Measurements from ENCODE around the gene C2orf15. TPM values are rescaled to one million over a fixed set of nuclear protein-coding genes. Genes with fewer than 3 reads are reported as not detected.

Gene C2orf15
- total RNA-seq, 2 experiments from 2014 or later = 0.25 to 1.3 TPM

DNA sequence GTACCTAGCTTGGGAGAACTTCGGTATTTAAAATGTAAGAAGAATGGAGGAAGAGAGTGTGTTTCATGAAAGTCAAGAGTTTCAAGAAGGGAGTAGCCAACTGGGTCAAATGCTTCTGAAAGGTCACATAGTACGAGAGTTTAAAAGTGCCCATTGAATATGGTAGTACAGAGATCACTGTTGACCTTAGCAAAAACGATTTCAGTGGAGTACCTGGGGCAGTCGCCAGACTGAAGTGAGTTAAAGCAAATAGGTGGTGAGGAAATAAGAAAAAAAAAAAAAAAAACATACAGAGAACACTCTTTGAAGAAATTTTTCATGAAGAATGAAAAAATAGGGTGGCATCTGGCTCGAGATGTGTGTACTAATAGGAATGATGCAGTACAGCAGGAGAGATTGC, 24.7 kb downstream of the C2orf15 start:
- no peaks in the 10 kb centered on the region for H3K9me2 ChIP-seq (ENCODE audit: insufficient read depth, low read length)
- intact Hi-C loops (cut with micrococcal nuclease; ENCODE audit: unreplicated experiment) = no loop called here
- no peaks in the 10 kb centered on the region; the same call in 1 of the 2 replicates for H4K20me1 ChIP-seq (ENCODE audit: insufficient read depth, low read length)
- peaks cover 75% of the 10 kb centered on the region for H3K36me3 ChIP-seq (ENCODE audit: insufficient read depth, low read length)
- no peak overlapping the region for H3K4me2 ChIP-seq (ENCODE audit: low read length)
- H3K9me3 ChIP-seq (ENCODE audit: low read length) = no peaks in the 10 kb centered on the region
- TF ChIP-seq, protein P1, sequence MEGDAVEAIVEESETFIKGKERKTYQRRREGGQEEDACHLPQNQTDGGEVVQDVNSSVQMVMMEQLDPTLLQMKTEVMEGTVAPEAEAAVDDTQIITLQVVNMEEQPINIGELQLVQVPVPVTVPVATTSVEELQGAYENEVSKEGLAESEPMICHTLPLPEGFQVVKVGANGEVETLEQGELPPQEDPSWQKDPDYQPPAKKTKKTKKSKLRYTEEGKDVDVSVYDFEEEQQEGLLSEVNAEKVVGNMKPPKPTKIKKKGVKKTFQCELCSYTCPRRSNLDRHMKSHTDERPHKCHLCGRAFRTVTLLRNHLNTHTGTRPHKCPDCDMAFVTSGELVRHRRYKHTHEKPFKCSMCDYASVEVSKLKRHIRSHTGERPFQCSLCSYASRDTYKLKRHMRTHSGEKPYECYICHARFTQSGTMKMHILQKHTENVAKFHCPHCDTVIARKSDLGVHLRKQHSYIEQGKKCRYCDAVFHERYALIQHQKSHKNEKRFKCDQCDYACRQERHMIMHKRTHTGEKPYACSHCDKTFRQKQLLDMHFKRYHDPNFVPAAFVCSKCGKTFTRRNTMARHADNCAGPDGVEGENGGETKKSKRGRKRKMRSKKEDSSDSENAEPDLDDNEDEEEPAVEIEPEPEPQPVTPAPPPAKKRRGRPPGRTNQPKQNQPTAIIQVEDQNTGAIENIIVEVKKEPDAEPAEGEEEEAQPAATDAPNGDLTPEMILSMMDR (conservative IDR thresholded peaks at IDR 0.05; ENCODE audit: low read length) = no peak
- TF ChIP-seq EZH2phosphoT487 (IDR thresholded peaks at IDR 0.05; ENCODE audit: borderline replicate concordance, low read depth, low read length) = no peak
- ChIA-PET CTCF (ENCODE audit: unreplicated experiment) (no interaction called here), POLR2A (interaction anchor here (0.7 to 1.9 kb wide), 4 partner anchors 9 to 165 kb away, joined by 3 to 6 read pairs (median 4); no protein-coding TSS in a partner anchor)
- no peak overlapping the region for H3K27ac ChIP-seq (ENCODE audit: low read depth, low read length, poor library complexity, severe bottlenecking)
- no TSS peak for BruUV-seq (replicated peaks)
- DNase-seq (ENCODE audit: low spot score) = no peak
- no peaks in the 10 kb centered on the region for H3K4me1 ChIP-seq (ENCODE audit: insufficient read depth, low read length, poor library complexity, severe bottlenecking)
- no peak overlapping the region for H3K4me3 ChIP-seq (ENCODE audit: low read depth, low read length, poor library complexity, severe bottlenecking)
- H2AFZ ChIP-seq (ENCODE audit: low read length) = no peak overlapping the region
- no peaks in the 10 kb centered on the region for H3K79me2 ChIP-seq (ENCODE audit: insufficient read depth, low read depth, low read length)

DNA sequence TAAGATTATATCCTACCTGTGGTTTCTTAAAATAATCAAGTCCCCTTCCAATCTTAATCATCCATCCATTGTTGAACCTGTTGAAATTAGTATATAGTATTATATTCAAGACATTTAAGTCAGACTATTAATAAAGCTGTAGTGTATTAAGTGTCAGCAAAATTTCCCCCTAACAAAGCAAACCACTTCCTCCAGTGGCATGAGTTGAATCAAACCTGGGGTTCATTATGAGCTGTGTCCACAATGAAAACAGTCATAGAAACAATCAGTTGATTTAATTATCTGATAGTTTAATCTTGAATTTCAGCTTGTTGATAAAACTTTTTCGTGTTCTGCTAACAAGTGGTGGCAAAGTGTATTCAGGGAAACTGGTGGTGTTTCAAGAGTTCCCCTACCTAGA, 28.0 kb downstream of the C2orf15 start:
- Histone ChIP-seq H3K36me3 (ENCODE audit: insufficient read depth, low read length) (peaks cover 78% of the 10 kb centered on the region), H3K9me2 (ENCODE audit: insufficient read depth, low read length) (no peaks in the 10 kb centered on the region), H3K9me3 (ENCODE audit: low read length) (no peaks in the 10 kb centered on the region), H3K4me3 (ENCODE audit: low read depth, low read length, poor library complexity, severe bottlenecking) (no peak overlapping the region), H3K27ac (ENCODE audit: low read depth, low read length, poor library complexity, severe bottlenecking) (no peak overlapping the region), H2AFZ (ENCODE audit: low read length) (no peak overlapping the region), H3K79me2 (ENCODE audit: insufficient read depth, low read depth, low read length) (no peaks in the 10 kb centered on the region), H4K20me1 (ENCODE audit: insufficient read depth, low read length) (no peaks in the 10 kb centered on the region; the same call in 1 of the 2 replicates), H3K4me2 (ENCODE audit: low read length) (no peak overlapping the region), H3K4me1 (ENCODE audit: insufficient read depth, low read length, poor library complexity, severe bottlenecking) (no peaks in the 10 kb centered on the region)
- TF ChIP-seq EZH2phosphoT487 (IDR thresholded peaks at IDR 0.05; ENCODE audit: borderline replicate concordance, low read depth, low read length) = no peak
- TF ChIP-seq, protein P1 (conservative IDR thresholded peaks at IDR 0.05; ENCODE audit: low read length) = no peak
- no peak for DNase-seq (ENCODE audit: low spot score)
- no TSS peak for BruUV-seq (replicated peaks)
- intact Hi-C loops (cut with micrococcal nuclease; ENCODE audit: unreplicated experiment) = no loop called here
- ChIA-PET CTCF (ENCODE audit: unreplicated experiment) (no interaction called here), POLR2A (interaction anchor here (0.5 to 0.9 kb wide), 2 partner anchors 8 to 11 kb away, joined by 3 read pairs; no protein-coding TSS in a partner anchor)

GRCh38 chr2:99171377-99172140, 30.1 kb downstream of the C2orf15 start:
- no peaks in the 10 kb centered on the region for H3K4me1 ChIP-seq (ENCODE audit: insufficient read depth, low read length, poor library complexity, severe bottlenecking)
- H2AFZ ChIP-seq (ENCODE audit: low read length) = no peak overlapping the region
- peaks cover 60% of the 10 kb centered on the region for H3K36me3 ChIP-seq (ENCODE audit: insufficient read depth, low read length)
- intact Hi-C loops (cut with micrococcal nuclease; ENCODE audit: unreplicated experiment) = no loop called here
- no TSS peak for BruUV-seq (replicated peaks)
- H3K9me2 ChIP-seq (ENCODE audit: insufficient read depth, low read length) = no peaks in the 10 kb centered on the region
- H3K79me2 ChIP-seq (ENCODE audit: insufficient read depth, low read depth, low read length) = no peaks in the 10 kb centered on the region
- TF ChIP-seq, protein P1 (conservative IDR thresholded peaks at IDR 0.05; ENCODE audit: low read length) = no peak
- TF ChIP-seq EZH2phosphoT487 (IDR thresholded peaks at IDR 0.05; ENCODE audit: borderline replicate concordance, low read depth, low read length) = no peak
- DNase-seq (ENCODE audit: low spot score) = no peak
- ChIA-PET CTCF (ENCODE audit: unreplicated experiment) (no interaction called here), POLR2A (interaction anchor here (1.0 kb wide), 1 partner anchor 39 kb away, joined by 3 read pairs; no protein-coding TSS in a partner anchor)
- no peak overlapping the region for H3K27ac ChIP-seq (ENCODE audit: low read depth, low read length, poor library complexity, severe bottlenecking)
- no peaks in the 10 kb centered on the region; the same call in 1 of the 2 replicates for H4K20me1 ChIP-seq (ENCODE audit: insufficient read depth, low read length)
- no peak overlapping the region for H3K4me3 ChIP-seq (ENCODE audit: low read depth, low read length, poor library complexity, severe bottlenecking)
- no peaks in the 10 kb centered on the region for H3K9me3 ChIP-seq (ENCODE audit: low read length)
- no peak overlapping the region for H3K4me2 ChIP-seq (ENCODE audit: low read length)
